ENCODE data around the gene BAMBI. TPM values are rescaled to one million over a fixed set of nuclear protein-coding genes. Genes with fewer than 3 reads are reported as not detected.
"Not testable (repeated sequence)": the region's sequence is repeated elsewhere in the genome, so short reads cannot be mapped to it uniquely, and the experiment has no call there.

BAMBI gene
- total RNA-seq, 2 experiments from 2014 or later: 0.31 to 0.33 TPM

DNA sequence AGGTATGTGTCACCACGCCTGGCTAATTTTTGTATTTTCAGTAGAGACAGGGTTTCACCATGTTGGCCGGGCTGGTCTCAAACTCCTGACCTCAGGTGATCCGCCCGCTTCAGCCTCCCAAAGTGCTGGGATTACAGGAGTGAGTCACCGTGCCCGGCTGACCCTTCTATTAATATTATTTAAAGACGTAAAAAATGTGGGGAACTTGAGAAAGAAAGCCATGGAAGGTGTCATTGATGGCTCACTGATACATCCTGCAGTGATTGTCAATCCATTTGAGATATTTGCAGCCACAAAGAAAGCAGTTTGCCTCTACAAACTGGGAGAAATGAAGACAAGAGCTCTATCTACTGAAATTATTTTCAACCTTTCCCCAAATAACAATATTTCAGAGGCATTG, 18.5 kb upstream of the BAMBI start:
- H3K27me3 Mint-ChIP-seq; DNase-seq; H3K9me3 Mint-ChIP-seq; POLR2A ChIA-PET; H3K4me1 Mint-ChIP-seq (ENCODE audit: low read depth); H3K36me3 Mint-ChIP-seq; H3K27ac Mint-ChIP-seq; H3K4me3 Mint-ChIP-seq; CTCF ChIA-PET; intact Hi-C loops (cut with micrococcal nuclease): not testable (repeated sequence)

- Mint-ChIP-seq H3K27me3 (peaks cover 14% of the 10 kb centered on the region), H3K4me1 (ENCODE audit: low read depth) (no peaks in the 10 kb centered on the region), H3K9me3 (no peaks in the 10 kb centered on the region), H3K4me3 (no peak overlapping the region), H3K36me3 (no peaks in the 10 kb centered on the region), H3K27ac (no peak overlapping the region)
- ChIA-PET POLR2A (no interaction called here), CTCF (no interaction called here)
- intact Hi-C loops (cut with micrococcal nuclease): loop anchor here (5.0 kb wide), 1 partner anchor 641 kb away; no protein-coding TSS in a partner anchor
- no peak for DNase-seq
Measured at GRCh38 chr10:28661035-28661434, 16.3 kb upstream of the BAMBI start.

- ChIA-PET CTCF (interaction anchor here (0.5 to 3.6 kb wide), 32 partner anchors 9 to 832 kb away, joined by 3 to 49 read pairs (median 4); partner anchors contain the start of gene BAMBI), POLR2A (no interaction called here)
- intact Hi-C loops (cut with micrococcal nuclease): loop anchor here (1.0 to 5.0 kb wide), 3 partner anchors 35 to 639 kb away; no protein-coding TSS in a partner anchor
- no peaks in the 10 kb centered on the region for H3K9me3 Mint-ChIP-seq
- peaks cover 37% of the 10 kb centered on the region for H3K27me3 Mint-ChIP-seq
- H3K4me3 Mint-ChIP-seq: no peak overlapping the region
- H3K27ac Mint-ChIP-seq: no peak overlapping the region
- peaks cover 7% of the 10 kb centered on the region for H3K4me1 Mint-ChIP-seq (ENCODE audit: low read depth)
- DNase-seq: peak; percentile 80
- peaks cover 1% of the 10 kb centered on the region for H3K36me3 Mint-ChIP-seq
Measured at GRCh38 chr10:28663576-28664368, 13.5 kb upstream of the BAMBI start.

DNA sequence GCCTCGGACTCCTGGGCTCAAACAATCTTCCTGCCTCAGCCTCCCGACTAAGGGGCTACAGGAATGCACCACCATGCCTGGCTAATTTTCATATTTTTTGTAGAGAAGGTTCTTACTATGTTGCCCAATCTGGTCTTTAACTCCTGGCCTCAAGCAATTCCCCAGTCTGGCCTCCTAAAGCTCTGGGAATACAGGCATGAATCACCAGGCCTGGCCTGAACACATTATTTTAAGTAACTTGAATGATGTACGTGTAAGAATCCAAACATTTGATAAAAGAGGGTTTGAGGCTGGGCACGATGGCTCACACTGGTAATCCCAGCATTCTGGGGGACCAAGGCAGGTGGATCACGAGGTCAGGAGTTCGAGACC, 13.0 kb upstream of the BAMBI start:
- ChIA-PET CTCF (interaction anchor here (0.6 to 3.6 kb wide), 31 partner anchors 9 to 832 kb away, joined by 3 to 49 read pairs (median 5); partner anchors contain the start of gene BAMBI), POLR2A (no interaction called here)
- Mint-ChIP-seq H3K4me3 (no peak overlapping the region), H3K27me3 (peaks cover 43% of the 10 kb centered on the region), H3K4me1 (ENCODE audit: low read depth) (peaks cover 10% of the 10 kb centered on the region), H3K36me3 (peaks cover 1% of the 10 kb centered on the region), H3K27ac (no peak overlapping the region), H3K9me3 (no peaks in the 10 kb centered on the region)
- no peak for DNase-seq
- intact Hi-C loops (cut with micrococcal nuclease): loop anchor here (1.0 to 5.0 kb wide), 2 partner anchors 36 to 638 kb away; no protein-coding TSS in a partner anchor

DNA sequence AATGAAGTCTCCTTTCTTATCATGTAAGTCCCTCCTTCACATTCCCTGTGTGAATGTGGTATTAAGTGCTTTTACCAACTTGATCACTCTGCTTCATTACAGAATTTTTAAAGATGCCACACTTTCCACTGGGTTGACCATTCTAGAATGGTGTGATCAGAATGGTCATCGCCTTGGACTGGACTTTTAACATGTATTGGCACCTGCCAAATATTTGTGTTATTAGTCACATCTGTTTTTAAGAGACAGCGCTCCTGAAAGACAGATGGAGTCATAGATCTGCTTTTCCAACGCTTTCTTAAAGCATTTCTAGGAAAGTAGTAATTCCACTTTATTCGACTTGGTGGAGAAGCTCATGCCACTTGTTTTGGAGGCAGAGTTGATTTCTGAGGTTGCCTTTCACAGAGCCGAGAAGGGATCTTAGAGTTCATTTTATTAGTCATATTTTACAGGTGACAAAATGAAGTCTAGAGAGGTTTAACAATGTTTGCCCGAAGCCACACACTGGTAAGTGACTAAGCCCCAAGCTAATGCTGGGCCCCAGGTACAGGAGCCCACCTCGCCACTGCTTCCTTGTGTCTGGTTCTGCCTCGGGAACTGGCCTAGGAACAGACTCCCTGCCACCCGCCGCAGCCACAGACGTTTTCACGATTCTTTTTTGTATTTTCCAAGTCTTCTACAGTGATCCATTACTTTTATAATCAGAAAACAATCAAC, 10.4 kb upstream of the BAMBI start:
- peaks cover 1% of the 10 kb centered on the region for H3K36me3 Mint-ChIP-seq
- peaks cover 55% of the 10 kb centered on the region for H3K27me3 Mint-ChIP-seq
- no peak for DNase-seq
- ChIA-PET CTCF (interaction anchor here (0.5 to 0.9 kb wide), 3 partner anchors 57 to 726 kb away, joined by 3 to 5 read pairs (median 4); no protein-coding TSS in a partner anchor), POLR2A (no interaction called here)
- no peak overlapping the region for H3K4me3 Mint-ChIP-seq
- H3K9me3 Mint-ChIP-seq: no peaks in the 10 kb centered on the region
- no peak overlapping the region for H3K27ac Mint-ChIP-seq
- intact Hi-C loops (cut with micrococcal nuclease): no loop called here
- H3K4me1 Mint-ChIP-seq (ENCODE audit: low read depth): peaks cover 10% of the 10 kb centered on the region

DNA sequence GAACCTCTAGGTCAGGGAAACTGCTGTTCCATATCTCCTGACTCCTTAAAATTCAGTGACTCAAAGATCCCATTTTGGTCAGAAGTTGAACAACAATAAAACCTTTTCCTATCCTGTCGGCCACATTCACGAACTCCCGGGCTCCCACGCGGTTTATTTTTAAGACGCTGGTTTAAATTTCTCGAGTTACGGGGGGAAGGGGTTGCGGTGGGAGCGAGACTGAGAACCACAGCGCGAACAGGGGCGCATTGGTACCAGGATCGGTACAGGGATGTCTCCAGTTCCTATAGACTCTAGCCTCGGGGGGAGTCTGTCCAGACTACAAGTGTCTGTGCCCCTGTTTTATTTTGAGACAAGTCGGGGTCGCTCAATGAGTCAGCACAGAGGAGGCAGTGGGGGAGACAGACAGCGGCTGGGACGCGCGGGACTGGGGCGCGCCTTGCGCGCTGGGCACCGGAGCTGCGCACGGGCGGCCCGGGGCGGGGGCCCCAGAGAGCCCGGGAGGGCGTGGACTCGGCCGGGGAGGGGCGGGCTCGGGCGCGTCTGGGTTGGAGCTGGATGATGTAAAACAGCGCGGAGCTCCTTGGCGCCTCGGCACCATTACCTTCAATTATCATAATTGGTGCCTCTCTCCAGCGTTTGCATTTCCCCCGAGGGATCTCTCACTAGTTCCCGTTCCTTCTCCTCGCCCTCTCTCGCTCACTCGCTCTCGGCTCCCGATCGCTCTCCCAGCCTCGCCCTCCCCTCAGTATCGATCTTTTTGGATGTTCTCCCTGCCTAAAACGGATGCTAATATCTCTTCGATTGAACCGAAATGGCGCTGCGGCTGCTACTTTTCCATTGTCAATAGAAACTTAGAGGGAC, 8.7 kb upstream of the BAMBI start:
- H3K4me3 Mint-ChIP-seq: peak overlapping the region; percentile 69
- CTCF ChIA-PET: interaction anchor here (0.9 kb wide), 1 partner anchor 9 kb away, joined by 3 read pairs; the partner anchor contains the start of gene BAMBI
- POLR2A ChIA-PET: no interaction called here
- intact Hi-C loops (cut with micrococcal nuclease): loop anchor here (1.0 kb wide), 1 partner anchor 9 kb away; the partner anchor contains the start of gene BAMBI
- peaks cover 55% of the 10 kb centered on the region for H3K27me3 Mint-ChIP-seq
- peak; percentile 75 for DNase-seq
- peaks cover 10% of the 10 kb centered on the region for H3K4me1 Mint-ChIP-seq (ENCODE audit: low read depth)
- no peak overlapping the region for H3K27ac Mint-ChIP-seq
- peaks cover 1% of the 10 kb centered on the region for H3K36me3 Mint-ChIP-seq
- no peaks in the 10 kb centered on the region for H3K9me3 Mint-ChIP-seq

DNA sequence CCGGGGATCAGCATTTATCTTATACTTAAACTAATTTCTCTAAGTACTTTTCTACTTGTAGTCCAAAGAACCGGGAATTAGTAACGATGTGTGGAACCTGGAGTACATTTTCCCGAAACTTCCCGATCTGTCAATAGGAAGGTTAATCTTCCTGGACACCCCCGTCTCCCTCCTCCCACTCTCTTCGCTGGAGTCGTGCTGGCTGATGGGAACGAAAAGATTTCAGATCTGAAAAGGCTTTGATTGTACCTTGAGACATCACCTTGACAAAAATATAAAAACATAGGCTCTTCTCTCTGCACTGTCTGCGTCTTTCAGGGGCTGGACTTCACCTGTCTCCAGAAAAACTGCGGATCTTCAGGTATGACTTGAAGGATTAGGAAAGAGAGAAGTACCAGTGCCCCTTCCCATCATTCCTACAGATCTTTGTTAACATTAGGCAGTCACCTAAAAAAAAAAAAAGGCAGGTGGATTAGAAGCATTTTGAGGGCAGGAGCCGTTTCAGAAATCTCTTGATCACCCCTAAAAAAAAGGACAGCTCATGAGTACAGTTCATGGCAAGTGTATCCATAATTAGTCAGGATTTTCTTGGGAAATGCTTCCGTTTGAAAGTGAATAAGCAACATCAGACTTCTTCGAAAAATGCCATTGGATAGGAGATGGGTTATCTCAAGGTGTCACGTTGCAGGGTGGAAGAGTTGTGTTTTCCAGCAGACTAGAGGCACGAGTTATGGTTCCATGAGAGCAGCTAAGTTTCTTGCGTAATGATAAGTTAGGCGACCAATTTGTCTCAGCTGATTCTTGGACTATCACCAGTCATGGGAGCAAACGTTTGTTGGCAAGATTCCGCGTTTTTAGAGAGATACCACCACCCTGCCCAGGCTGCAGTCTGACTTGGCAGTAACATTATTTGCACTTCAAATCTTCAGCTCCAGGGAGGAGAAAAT, 7.8 kb upstream of the BAMBI start:
- ChIA-PET CTCF (interaction anchor here (0.6 kb wide), 1 partner anchor 577 kb away, joined by 3 read pairs; no protein-coding TSS in a partner anchor), POLR2A (no interaction called here)
- peak overlapping the region; percentile 69 for H3K4me3 Mint-ChIP-seq
- peaks cover 10% of the 10 kb centered on the region for H3K4me1 Mint-ChIP-seq (ENCODE audit: low read depth)
- H3K9me3 Mint-ChIP-seq: no peaks in the 10 kb centered on the region
- no peak for DNase-seq
- peaks cover 1% of the 10 kb centered on the region for H3K36me3 Mint-ChIP-seq
- H3K27ac Mint-ChIP-seq: no peak overlapping the region
- H3K27me3 Mint-ChIP-seq: peaks cover 52% of the 10 kb centered on the region
- intact Hi-C loops (cut with micrococcal nuclease): loop anchor here (10.0 kb wide), 1 partner anchor 925 kb away; the partner anchor contains the start of gene MKX

DNA sequence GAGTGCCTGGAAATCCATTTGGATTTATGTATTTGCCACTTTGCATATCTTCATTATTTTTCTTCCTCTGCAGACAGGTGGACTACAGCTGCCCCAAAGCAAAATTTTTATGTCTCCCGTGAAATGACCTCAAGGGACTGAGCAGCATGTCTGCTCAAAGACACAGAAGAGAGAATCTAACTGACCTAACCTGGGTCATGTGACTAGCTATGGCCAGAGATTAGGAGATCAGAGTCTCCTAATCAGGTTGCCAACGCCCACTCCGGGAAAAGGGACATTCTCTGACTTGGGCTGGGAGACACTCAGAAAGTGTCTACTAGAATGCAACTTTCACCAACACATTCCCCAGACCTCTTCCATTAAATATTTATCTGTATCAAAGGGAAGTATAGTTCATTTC, 2.5 kb upstream of the BAMBI start:
- POLR2A ChIA-PET: no interaction called here
- peaks cover 39% of the 10 kb centered on the region for H3K27me3 Mint-ChIP-seq
- peaks cover 17% of the 10 kb centered on the region for H3K4me1 Mint-ChIP-seq (ENCODE audit: low read depth)
- H3K4me3 Mint-ChIP-seq: no peak overlapping the region
- DNase-seq: no peak
- no peak overlapping the region for H3K27ac Mint-ChIP-seq
- no peaks in the 10 kb centered on the region for H3K36me3 Mint-ChIP-seq
- H3K9me3 Mint-ChIP-seq: no peaks in the 10 kb centered on the region
- CTCF ChIA-PET: interaction anchor here (2.0 kb wide), 1 partner anchor 11 kb away, joined by 10 read pairs; no protein-coding TSS in a partner anchor
- intact Hi-C loops (cut with micrococcal nuclease): loop anchor here (5.0 to 10.0 kb wide), 3 partner anchors 318 to 930 kb away; partner anchors contain the start of gene MKX

GRCh38 chr10:28676326-28676967, 874 bp upstream of the BAMBI start:
- no peak for DNase-seq
- Mint-ChIP-seq H3K4me3 (peak overlapping the region; percentile 56), H3K9me3 (no peaks in the 10 kb centered on the region), H3K27me3 (peaks cover 43% of the 10 kb centered on the region), H3K36me3 (no peaks in the 10 kb centered on the region), H3K27ac (no peak overlapping the region), H3K4me1 (ENCODE audit: low read depth) (peaks cover 26% of the 10 kb centered on the region)
- intact Hi-C loops (cut with micrococcal nuclease): loop anchor here (5.0 to 10.0 kb wide), 3 partner anchors 316 to 932 kb away; partner anchors contain the start of gene MKX
- CTCF ChIA-PET: interaction anchor here (1.2 to 2.0 kb wide), 3 partner anchors 12 to 312 kb away, joined by 3 to 10 read pairs (median 6); no protein-coding TSS in a partner anchor
- POLR2A ChIA-PET: interaction anchor here (0.7 kb wide), 1 partner anchor 586 kb away, joined by 8 read pairs; no protein-coding TSS in a partner anchor

Data from activated CD4-positive, alpha-beta memory T cell treated with anti-CD3 and anti-CD28 coated beads for 36 hours (primary cell).